GM21529 (cell line): ENCODE results near the gene RGS11.
"Not testable (repeated sequence)": the region's sequence is repeated elsewhere in the genome, so short reads cannot be mapped to it uniquely, and the experiment has no call there.

Experiments used
- ATAC-seq: cut with Tn5 transposase; IDR thresholded peaks from one replicate; pipeline ENCODE4 v1.9.1; 2021; ENCODE audit not compliant: unreplicated experiment

RGS11 gene

DNA sequence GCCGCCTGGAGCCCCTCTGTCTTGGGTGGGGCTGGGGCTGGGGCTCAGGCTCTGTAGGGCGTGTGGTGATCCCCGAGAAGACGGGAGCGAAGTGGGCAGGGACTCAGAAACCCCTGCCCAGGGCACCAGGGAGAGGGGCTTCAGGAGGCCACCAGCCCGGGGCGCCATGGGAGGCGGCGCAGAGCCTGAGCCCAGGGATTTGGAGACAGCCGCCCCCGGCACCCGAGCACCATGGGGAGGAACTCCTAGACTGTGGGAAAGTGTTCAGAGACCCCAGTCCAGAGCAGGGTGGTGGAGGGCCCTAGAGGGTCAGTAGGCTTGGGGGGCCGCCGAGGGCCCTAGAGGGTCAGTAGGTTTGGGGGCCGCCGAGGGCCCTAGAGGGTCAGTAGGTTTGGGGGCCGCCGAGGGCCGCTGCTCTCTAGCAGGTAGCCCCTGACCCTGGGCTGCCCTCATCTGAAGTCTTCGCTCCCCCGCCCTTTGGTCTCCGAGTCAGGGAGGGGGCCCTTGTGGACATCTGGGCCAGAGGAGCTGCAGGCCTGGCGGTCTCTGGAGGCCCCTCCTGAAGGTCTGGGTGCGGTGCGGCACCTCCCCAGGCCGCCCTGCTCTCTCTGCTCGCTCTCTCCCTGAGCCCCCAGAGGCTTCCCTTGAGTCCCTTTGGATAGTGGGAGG is 5.4 kb upstream of the RGS11 start:
- ATAC-seq: no peak

GRCh38 chr16:280552-280951 is 4.8 kb upstream of the RGS11 start, which contains the start of gene ARHGDIG:
Gene ARHGDIG (plus strand): TSS chr16:280591. CDS start chr16:280681, 90 bp downstream.
- ATAC-seq: no peak

DNA sequence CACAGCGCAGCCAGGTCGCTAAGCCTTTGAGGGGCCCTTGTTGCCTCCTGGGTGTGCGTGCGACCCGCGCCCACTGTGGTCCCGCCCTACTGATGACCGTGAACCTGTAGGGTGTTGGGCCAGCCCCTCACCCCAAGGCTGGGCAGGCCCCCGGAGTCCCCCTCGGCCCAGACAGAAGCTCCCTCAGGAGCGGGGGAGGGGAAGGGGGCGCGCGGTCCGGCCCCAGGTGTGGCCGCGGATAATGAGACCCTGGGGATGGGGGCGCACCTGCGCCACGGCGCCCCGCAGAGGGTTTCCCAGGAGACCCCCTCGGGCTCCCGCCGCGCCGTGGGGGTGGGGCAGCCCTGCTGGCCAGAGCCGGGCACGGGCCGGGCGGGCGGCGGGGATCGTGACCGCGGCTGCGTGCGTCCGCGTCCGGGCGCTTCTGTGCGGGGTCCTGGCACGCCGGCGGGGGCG is 4.3 kb upstream of the RGS11 start:
- ATAC-seq: no peak

DNA sequence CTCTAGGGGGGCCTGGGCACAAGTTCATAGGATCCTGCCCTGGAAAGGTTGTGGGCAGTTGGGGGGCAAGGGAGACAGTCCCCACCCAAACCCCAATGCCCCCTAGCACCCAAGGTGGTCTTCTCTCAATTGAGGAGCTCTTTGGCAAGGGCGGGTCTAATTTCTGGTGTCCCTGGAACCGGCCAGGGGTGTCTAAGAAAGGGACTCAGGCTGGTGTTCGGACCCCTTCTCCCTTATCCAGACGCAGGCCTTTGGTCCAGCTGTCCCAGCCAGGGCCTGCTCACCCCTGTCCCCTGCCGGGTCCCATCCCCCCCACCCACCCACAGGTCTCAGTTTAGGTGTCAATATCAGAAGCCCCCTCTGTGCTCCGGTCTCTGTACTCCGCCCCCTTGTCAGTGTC is 3.8 kb upstream of the RGS11 start:
- no peak for ATAC-seq

DNA sequence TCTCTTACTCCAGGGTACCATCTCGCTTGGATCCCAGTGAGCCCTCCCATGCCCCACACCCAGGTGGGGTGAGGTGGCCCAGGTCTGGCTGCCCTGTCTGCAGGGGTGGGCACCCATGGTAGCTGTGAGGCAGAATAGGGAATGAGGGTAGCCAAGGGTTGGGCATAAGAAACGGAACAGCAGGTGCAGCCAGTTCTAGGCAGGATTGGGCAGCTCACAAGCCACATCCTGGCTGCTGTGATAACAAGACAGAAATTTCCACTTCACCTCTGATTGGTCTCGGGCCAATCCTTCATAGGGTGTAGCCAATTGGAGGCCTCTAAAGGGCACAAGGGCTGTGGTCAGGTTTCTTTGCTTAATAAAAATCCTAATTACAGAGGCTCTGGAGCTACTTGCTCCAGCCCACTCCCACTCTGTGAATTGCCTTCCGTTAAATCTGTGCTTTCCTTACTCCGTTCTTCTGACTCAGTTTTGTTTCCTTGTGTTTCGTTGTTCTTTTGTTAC is 3.2 kb upstream of the RGS11 start:
- no peak for ATAC-seq

DNA sequence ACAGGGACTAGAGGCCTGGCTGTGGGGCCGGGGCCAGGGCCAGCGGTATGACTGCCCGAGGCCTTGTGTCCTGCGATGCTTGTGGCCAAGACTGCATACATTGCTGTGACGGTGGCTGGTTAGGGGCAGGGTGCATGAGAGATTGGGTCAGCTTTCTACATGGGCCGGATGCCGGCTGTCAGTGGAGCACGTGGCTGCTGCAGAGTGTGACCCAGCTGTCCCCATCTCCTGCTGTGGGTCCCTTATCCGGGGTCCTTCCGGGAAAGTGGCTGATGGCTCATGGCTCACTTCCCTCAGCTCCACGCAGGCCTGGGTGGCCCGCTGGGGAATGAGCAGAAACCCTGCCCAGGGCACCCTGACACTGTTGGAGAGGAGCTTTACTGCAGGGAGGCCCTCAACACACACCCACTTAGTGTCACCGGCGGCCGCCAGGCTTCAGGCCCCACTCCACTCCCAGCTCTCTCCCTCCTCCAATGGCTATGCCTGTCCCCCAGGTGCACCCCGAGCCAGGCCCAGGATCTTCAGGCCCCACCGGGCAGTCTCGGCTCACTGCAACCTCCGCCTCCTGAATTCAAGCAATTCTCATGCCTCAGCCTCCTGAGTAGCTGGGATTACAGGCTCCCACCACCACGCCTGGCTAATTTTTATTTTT is 808 bp upstream of the RGS11 start:
- ATAC-seq: no peak

GRCh38 chr16:275041-275641 is 603 bp downstream of the RGS11 start:
- no peak for ATAC-seq

DNA sequence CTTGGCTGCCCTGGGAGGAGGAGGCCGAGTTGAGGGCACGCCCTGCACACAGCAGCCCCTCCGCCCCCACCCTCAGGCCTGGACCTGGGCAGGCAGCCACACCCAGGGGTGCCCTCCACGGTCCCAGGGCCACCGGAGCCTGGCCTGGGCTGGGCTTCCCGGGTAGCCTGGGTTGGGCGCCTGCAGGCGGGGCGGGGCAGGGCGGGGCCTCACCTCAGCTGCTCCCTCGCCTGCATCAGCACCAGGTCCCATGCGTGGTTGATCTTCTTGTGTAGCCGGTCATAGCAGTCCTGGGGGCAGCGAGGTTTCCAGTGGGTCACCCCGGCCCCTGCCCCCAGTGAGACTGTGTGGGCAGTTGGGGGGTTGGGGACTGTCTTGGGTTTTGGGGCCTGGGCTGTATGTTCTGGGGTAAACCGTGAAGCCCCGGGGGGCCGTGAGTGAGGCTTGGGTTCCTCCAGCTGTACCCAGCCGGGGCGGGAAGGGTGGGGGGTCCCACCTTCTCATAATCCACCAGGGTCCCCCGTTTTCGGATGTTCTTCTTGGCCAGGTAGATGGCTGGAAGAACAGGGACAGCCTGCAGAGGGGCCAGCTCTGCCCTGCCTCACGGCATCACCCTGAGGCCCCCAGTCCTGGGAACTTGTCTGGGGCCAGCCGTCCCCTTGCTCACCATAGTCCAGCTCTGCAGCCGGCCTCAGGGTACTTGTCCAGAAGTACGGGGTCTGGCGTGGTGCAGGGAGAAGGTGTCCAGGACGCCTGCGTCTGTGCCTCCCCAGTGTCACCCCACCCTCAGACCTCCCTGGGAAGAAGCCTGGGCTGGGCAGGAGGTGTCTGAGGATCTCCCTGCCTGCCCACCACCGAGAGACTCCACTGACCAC is 2.0 kb downstream of the RGS11 start:
- no peak for ATAC-seq

GRCh38 chr16:272633-273546 is 2.9 kb downstream of the RGS11 start:
- ATAC-seq: no peak

- no peak for ATAC-seq
These were observed 5.1 kb downstream of the RGS11 start for GRCh38 chr16:270381-271255.

GRCh38 chr16:269061-269796 is 6.5 kb downstream of the RGS11 start:
- no peak for ATAC-seq

DNA sequence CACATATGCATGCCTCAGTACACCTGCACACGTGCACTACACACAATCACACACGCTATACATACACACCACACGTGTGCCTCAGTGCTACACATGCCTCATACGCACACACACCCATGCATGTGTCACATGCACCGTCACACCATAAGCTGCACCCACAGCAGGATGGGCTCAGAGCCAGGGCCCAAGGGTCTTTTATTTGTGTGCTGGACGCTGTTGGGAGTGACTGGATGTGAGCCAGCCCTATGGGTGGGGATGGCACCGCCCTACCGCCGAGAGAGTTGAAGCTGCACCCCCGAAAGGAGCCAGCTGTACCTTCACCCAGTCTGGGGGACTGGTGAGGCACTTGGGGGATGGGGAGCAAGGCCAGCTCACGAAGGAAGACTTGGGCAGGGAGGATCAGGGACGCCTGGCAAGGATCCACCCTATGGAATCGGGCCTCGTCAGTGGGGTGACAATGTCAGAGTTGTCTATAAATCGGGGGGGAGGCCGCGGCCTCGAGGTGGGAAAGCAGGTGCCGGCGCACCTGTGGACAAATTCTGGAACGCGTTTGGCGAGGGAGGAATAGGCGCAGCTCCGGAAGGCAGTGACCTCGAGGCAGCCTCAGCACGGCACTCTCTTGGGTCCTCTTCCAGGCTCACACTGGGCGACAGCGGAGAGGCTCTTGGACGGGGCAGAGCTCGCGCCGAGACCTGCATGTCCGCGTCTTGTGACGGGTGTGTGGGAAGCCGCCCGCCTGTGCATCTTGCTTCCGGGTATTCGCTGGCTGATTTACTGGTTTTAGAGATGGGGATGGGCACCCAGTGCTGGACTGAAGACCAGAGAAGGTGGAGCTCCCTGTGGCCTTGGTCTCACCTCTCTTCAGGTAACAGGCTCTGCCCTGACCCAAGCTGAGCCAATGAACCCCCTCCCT is 7.3 kb downstream of the RGS11 start:
- ATAC-seq: no peak

DNA sequence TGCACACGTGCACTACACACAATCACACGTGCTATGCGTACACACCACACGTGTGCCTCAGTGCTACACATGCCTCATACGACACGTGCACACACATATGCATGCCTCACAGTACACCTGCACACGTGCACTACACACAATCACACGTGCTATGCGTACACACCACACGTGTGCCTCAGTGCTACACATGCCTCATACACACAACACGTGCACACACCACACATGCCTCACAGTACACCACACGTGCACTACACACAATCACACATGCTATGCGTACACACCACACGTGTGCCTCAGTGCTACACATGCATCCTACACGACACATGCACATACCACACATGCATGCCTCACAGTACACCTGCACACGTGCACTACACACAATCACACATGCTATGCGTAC is 8.2 kb downstream of the RGS11 start:
- not testable (repeated sequence) for ATAC-seq

- no peak for ATAC-seq
These were observed 9.2 kb downstream of the RGS11 start for GRCh38 chr16:266258-267164.

DNA sequence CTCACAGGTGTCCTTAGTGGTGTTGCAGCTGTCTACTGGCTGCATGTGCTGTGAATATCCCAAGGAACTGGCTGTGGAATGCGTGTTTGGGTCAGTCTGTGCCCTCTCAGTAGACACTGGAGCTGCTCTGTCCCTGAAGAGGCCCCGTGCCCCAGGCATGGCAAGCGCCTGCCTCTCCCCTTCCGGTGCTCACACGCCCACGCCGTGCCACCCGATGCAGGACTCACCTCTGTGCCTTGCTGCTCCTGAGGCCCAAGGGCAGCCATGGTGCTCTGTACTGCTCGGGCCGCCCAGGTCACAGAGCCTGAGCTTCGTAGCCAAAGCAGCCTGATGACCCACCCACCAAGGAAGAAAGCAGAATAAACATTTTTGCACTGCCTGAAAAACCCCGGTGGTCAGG is 10.0 kb downstream of the RGS11 start:
- ATAC-seq: no peak

- no peak for ATAC-seq
These were observed 10.7 kb downstream of the RGS11 start for GRCh38 chr16:265002-265529.
